ENCODE measurements around the gene SSC5D.
A peak's percentile ranks its signal among the peaks of the same experiment; 100 is the strongest.

Gene SSC5D

GRCh38 chr19:55497763-55498162 is 9.5 kb downstream of the SSC5D start:
- no peaks in the 10 kb centered on the region for H3K9me3 ChIP-seq (ENCODE audit: insufficient read depth, low read length)
- H3K27me3 ChIP-seq (ENCODE audit: insufficient read depth, insufficient read length): peaks cover 14% of the 10 kb centered on the region
- TF ChIP-seq SUZ12 (IDR thresholded peaks at IDR 0.05; ENCODE audit: extremely low read depth, insufficient read depth, insufficient read length) (no peak), YY1 (IDR thresholded peaks at IDR 0.05; ENCODE audit: insufficient read depth, insufficient read length) (no peak), ZNF274 (IDR thresholded peaks at IDR 0.05; ENCODE audit: low read depth, low read length) (no peak)
- no peak overlapping the region for H3K9ac ChIP-seq (ENCODE audit: insufficient read length, low read depth)
- peaks cover 17% of the 10 kb centered on the region for H3K36me3 ChIP-seq (ENCODE audit: insufficient read depth, insufficient read length, low read length)
- DNase-seq (ENCODE audit: low read depth, low spot score): no peak
- no peak overlapping the region for H3K4me3 ChIP-seq (ENCODE audit: insufficient read length, low read depth)
- peaks cover 19% of the 10 kb centered on the region for H3K4me1 ChIP-seq (ENCODE audit: insufficient read depth, insufficient read length)

GRCh38 chr19:55498246-55498840 is 10.1 kb downstream of the SSC5D start:
- H3K4me1 ChIP-seq (ENCODE audit: insufficient read depth, insufficient read length): peaks cover 17% of the 10 kb centered on the region
- no peak overlapping the region for H3K9ac ChIP-seq (ENCODE audit: insufficient read length, low read depth)
- H3K36me3 ChIP-seq (ENCODE audit: insufficient read depth, insufficient read length, low read length): peaks cover 17% of the 10 kb centered on the region
- no peak for DNase-seq (ENCODE audit: low read depth, low spot score)
- TF ChIP-seq SUZ12 (IDR thresholded peaks at IDR 0.05; ENCODE audit: extremely low read depth, insufficient read depth, insufficient read length): no peak
- no peak for TF ChIP-seq ZNF274 (IDR thresholded peaks at IDR 0.05; ENCODE audit: low read depth, low read length)
- no peak for TF ChIP-seq YY1 (IDR thresholded peaks at IDR 0.05; ENCODE audit: insufficient read depth, insufficient read length)
- no peak overlapping the region for H3K4me3 ChIP-seq (ENCODE audit: insufficient read length, low read depth)
- H3K27me3 ChIP-seq (ENCODE audit: insufficient read depth, insufficient read length): peaks cover 19% of the 10 kb centered on the region
- H3K9me3 ChIP-seq (ENCODE audit: insufficient read depth, low read length): peaks cover 5% of the 10 kb centered on the region; the same call in 1 of the 2 replicates

GRCh38 chr19:55500368-55500952 is 12.2 kb downstream of the SSC5D start:
- Histone ChIP-seq H3K4me1 (ENCODE audit: insufficient read depth, insufficient read length) (peaks cover 6% of the 10 kb centered on the region), H3K36me3 (ENCODE audit: insufficient read depth, insufficient read length, low read length) (peaks cover 17% of the 10 kb centered on the region), H3K9ac (ENCODE audit: insufficient read length, low read depth) (no peak overlapping the region), H3K9me3 (ENCODE audit: insufficient read depth, low read length) (peaks cover 14% of the 10 kb centered on the region; the same call in 1 of the 2 replicates), H3K27me3 (ENCODE audit: insufficient read depth, insufficient read length) (peaks cover 34% of the 10 kb centered on the region), H3K4me3 (ENCODE audit: insufficient read length, low read depth) (no peak overlapping the region)
- DNase-seq (ENCODE audit: low read depth, low spot score): no peak
- TF ChIP-seq ZNF274 (IDR thresholded peaks at IDR 0.05; ENCODE audit: low read depth, low read length) (no peak), YY1 (IDR thresholded peaks at IDR 0.05; ENCODE audit: insufficient read depth, insufficient read length) (no peak), SUZ12 (IDR thresholded peaks at IDR 0.05; ENCODE audit: extremely low read depth, insufficient read depth, insufficient read length) (no peak)

GRCh38 chr19:55502197-55502952 is 14.1 kb downstream of the SSC5D start:
- Histone ChIP-seq H3K9me3 (ENCODE audit: insufficient read depth, low read length) (peaks cover 14% of the 10 kb centered on the region; the same call in 1 of the 2 replicates), H3K9ac (ENCODE audit: insufficient read length, low read depth) (no peak overlapping the region), H3K27me3 (ENCODE audit: insufficient read depth, insufficient read length) (peaks cover 34% of the 10 kb centered on the region), H3K36me3 (ENCODE audit: insufficient read depth, insufficient read length, low read length) (peaks cover 12% of the 10 kb centered on the region), H3K4me1 (ENCODE audit: insufficient read depth, insufficient read length) (no peaks in the 10 kb centered on the region), H3K4me3 (ENCODE audit: insufficient read length, low read depth) (no peak overlapping the region)
- DNase-seq (ENCODE audit: low read depth, low spot score): no peak
- TF ChIP-seq YY1 (IDR thresholded peaks at IDR 0.05; ENCODE audit: insufficient read depth, insufficient read length) (no peak), ZNF274 (IDR thresholded peaks at IDR 0.05; ENCODE audit: low read depth, low read length) (no peak), SUZ12 (IDR thresholded peaks at IDR 0.05; ENCODE audit: extremely low read depth, insufficient read depth, insufficient read length) (no peak)

- Histone ChIP-seq H3K4me3 (ENCODE audit: insufficient read length, low read depth) (no peak overlapping the region), H3K4me1 (ENCODE audit: insufficient read depth, insufficient read length) (no peaks in the 10 kb centered on the region), H3K9me3 (ENCODE audit: insufficient read depth, low read length) (peaks cover 14% of the 10 kb centered on the region; the same call in 1 of the 2 replicates), H3K9ac (ENCODE audit: insufficient read length, low read depth) (no peak overlapping the region), H3K36me3 (ENCODE audit: insufficient read depth, insufficient read length, low read length) (peaks cover 12% of the 10 kb centered on the region), H3K27me3 (ENCODE audit: insufficient read depth, insufficient read length) (peaks cover 34% of the 10 kb centered on the region)
- no peak for TF ChIP-seq SUZ12 (IDR thresholded peaks at IDR 0.05; ENCODE audit: extremely low read depth, insufficient read depth, insufficient read length)
- TF ChIP-seq YY1 (IDR thresholded peaks at IDR 0.05; ENCODE audit: insufficient read depth, insufficient read length): no peak
- no peak for TF ChIP-seq ZNF274 (IDR thresholded peaks at IDR 0.05; ENCODE audit: low read depth, low read length)
- no peak for DNase-seq (ENCODE audit: low read depth, low spot score)
Observed at GRCh38 chr19:55503157-55503501, 14.9 kb downstream of the SSC5D start.

GRCh38 chr19:55503502-55504251 is 15.4 kb downstream of the SSC5D start:
- Histone ChIP-seq H3K9me3 (ENCODE audit: insufficient read depth, low read length) (peaks cover 14% of the 10 kb centered on the region; the same call in 1 of the 2 replicates), H3K36me3 (ENCODE audit: insufficient read depth, insufficient read length, low read length) (peaks cover 12% of the 10 kb centered on the region), H3K27me3 (ENCODE audit: insufficient read depth, insufficient read length) (peaks cover 30% of the 10 kb centered on the region), H3K4me1 (ENCODE audit: insufficient read depth, insufficient read length) (no peaks in the 10 kb centered on the region), H3K9ac (ENCODE audit: insufficient read length, low read depth) (no peak overlapping the region), H3K4me3 (ENCODE audit: insufficient read length, low read depth) (no peak overlapping the region)
- TF ChIP-seq ZNF274 (IDR thresholded peaks at IDR 0.05; ENCODE audit: low read depth, low read length): no peak
- DNase-seq (ENCODE audit: low read depth, low spot score): peak; percentile 71

- H3K9me3 ChIP-seq (ENCODE audit: insufficient read depth, low read length): peaks cover 14% of the 10 kb centered on the region; the same call in 1 of the 2 replicates
Observed at GRCh38 chr19:55504252-55504603, 16.0 kb downstream of the SSC5D start.

More at GRCh38 chr19:55504252-55504603, 16.0 kb downstream of the SSC5D start:
- Histone ChIP-seq H3K36me3 (ENCODE audit: insufficient read depth, insufficient read length, low read length) (peaks cover 12% of the 10 kb centered on the region), H3K4me3 (ENCODE audit: insufficient read length, low read depth) (no peak overlapping the region), H3K9ac (ENCODE audit: insufficient read length, low read depth) (no peak overlapping the region), H3K4me1 (ENCODE audit: insufficient read depth, insufficient read length) (no peaks in the 10 kb centered on the region), H3K27me3 (ENCODE audit: insufficient read depth, insufficient read length) (peaks cover 30% of the 10 kb centered on the region)
- TF ChIP-seq ZNF274 (IDR thresholded peaks at IDR 0.05; ENCODE audit: low read depth, low read length) (no peak), SUZ12 (IDR thresholded peaks at IDR 0.05; ENCODE audit: extremely low read depth, insufficient read depth, insufficient read length) (no peak), YY1 (IDR thresholded peaks at IDR 0.05; ENCODE audit: insufficient read depth, insufficient read length) (no peak)
- DNase-seq (ENCODE audit: low read depth, low spot score): no peak

Data from NT2/D1 (cell line).